GM18858 (cell line): ENCODE results near the gene RAPGEF4.
"Not testable (repeated sequence)": the region's sequence is repeated elsewhere in the genome, so short reads cannot be mapped to it uniquely, and the experiment has no call there.

Source experiments
- ATAC-seq: cut with Tn5 transposase; IDR thresholded peaks from one replicate; pipeline ENCODE4 v1.9.1; 2021; ENCODE audit not compliant: unreplicated experiment

Gene RAPGEF4

GRCh38 chr2:173090276-173090877 is 354.7 kb downstream of the RAPGEF4 start:
- ATAC-seq = no peak

- ATAC-seq = no peak
Measured at GRCh38 chr2:173090973-173091660, 355.5 kb downstream of the RAPGEF4 start.

- no peak for ATAC-seq
Measured at GRCh38 chr2:173091910-173092309, 356.3 kb downstream of the RAPGEF4 start.

GRCh38 chr2:173092844-173093402 is 357.3 kb downstream of the RAPGEF4 start:
- ATAC-seq = no peak

- ATAC-seq = not testable (repeated sequence)
Measured at GRCh38 chr2:173093617-173094016, 358.0 kb downstream of the RAPGEF4 start.

GRCh38 chr2:173094731-173095130 is 359.1 kb downstream of the RAPGEF4 start:
- ATAC-seq = no peak

GRCh38 chr2:173095356-173095755 is 359.7 kb downstream of the RAPGEF4 start:
- no peak for ATAC-seq

- no peak for ATAC-seq
Measured at GRCh38 chr2:173099271-173099670, 363.6 kb downstream of the RAPGEF4 start.

GRCh38 chr2:173099804-173100203 is 364.2 kb downstream of the RAPGEF4 start:
- ATAC-seq = no peak

- ATAC-seq = peak; percentile 57
Measured at GRCh38 chr2:173101687-173102086, 366.0 kb downstream of the RAPGEF4 start.
